ENCODE measurements around the gene SHISAL1.
"Not testable (repeated sequence)": the region's sequence is repeated elsewhere in the genome, so short reads cannot be mapped to it uniquely, and the experiment has no call there.

The SHISAL1 gene

GRCh38 chr22:44243761-44244160, 69.0 kb downstream of the SHISAL1 start:
- H3K4me3 ChIP-seq (ENCODE audit: low read depth in 1 of 2, low read length in 2 of 2): no peak overlapping the region
- H3K4me1 ChIP-seq (ENCODE audit: control insufficient read depth in 1 of 2, insufficient read depth in 2 of 2, low read length in 2 of 2): no peaks in the 10 kb centered on the region
- H3K36me3 ChIP-seq (ENCODE audit: control insufficient read depth in 1 of 2, insufficient read depth in 2 of 2, low read length in 2 of 2): no peaks in the 10 kb centered on the region
- no peaks in the 10 kb centered on the region for H3K9me3 ChIP-seq (ENCODE audit: control insufficient read depth in 1 of 2, low read length in 2 of 2)
- H3K9ac ChIP-seq (ENCODE audit: low read depth in 1 of 2, low read length in 2 of 2): no peak overlapping the region
- H3K27me3 ChIP-seq (ENCODE audit: control insufficient read depth in 1 of 2, insufficient read depth in 2 of 2, low read length in 2 of 2): no peaks in the 10 kb centered on the region
- no peak overlapping the region for H3K27ac ChIP-seq (ENCODE audit: low read depth, low read length)

- Histone ChIP-seq H3K27me3 (ENCODE audit: control insufficient read depth in 1 of 2, insufficient read depth in 2 of 2, low read length in 2 of 2) (no peaks in the 10 kb centered on the region), H3K36me3 (ENCODE audit: control insufficient read depth in 1 of 2, insufficient read depth in 2 of 2, low read length in 2 of 2) (no peaks in the 10 kb centered on the region), H3K27ac (ENCODE audit: low read depth, low read length) (no peak overlapping the region), H3K4me3 (ENCODE audit: low read depth in 1 of 2, low read length in 2 of 2) (no peak overlapping the region), H3K9ac (ENCODE audit: low read depth in 1 of 2, low read length in 2 of 2) (no peak overlapping the region), H3K4me1 (ENCODE audit: control insufficient read depth in 1 of 2, insufficient read depth in 2 of 2, low read length in 2 of 2) (no peaks in the 10 kb centered on the region), H3K9me3 (ENCODE audit: control insufficient read depth in 1 of 2, low read length in 2 of 2) (no peaks in the 10 kb centered on the region)
Observed at GRCh38 chr22:44242946-44243724, 69.6 kb downstream of the SHISAL1 start.

GRCh38 chr22:44241121-44241520, 71.6 kb downstream of the SHISAL1 start:
- not testable (repeated sequence) for H3K9ac ChIP-seq (ENCODE audit: low read depth in 1 of 2, low read length in 2 of 2); H3K36me3 ChIP-seq (ENCODE audit: control insufficient read depth in 1 of 2, insufficient read depth in 2 of 2, low read length in 2 of 2); H3K4me1 ChIP-seq (ENCODE audit: control insufficient read depth in 1 of 2, insufficient read depth in 2 of 2, low read length in 2 of 2); H3K4me3 ChIP-seq (ENCODE audit: low read depth in 1 of 2, low read length in 2 of 2); H3K27ac ChIP-seq (ENCODE audit: low read depth, low read length); H3K27me3 ChIP-seq (ENCODE audit: control insufficient read depth in 1 of 2, insufficient read depth in 2 of 2, low read length in 2 of 2); H3K9me3 ChIP-seq (ENCODE audit: control insufficient read depth in 1 of 2, low read length in 2 of 2)

GRCh38 chr22:44237290-44237689, 75.5 kb downstream of the SHISAL1 start:
- Histone ChIP-seq H3K9me3 (ENCODE audit: control insufficient read depth in 1 of 2, low read length in 2 of 2) (no peaks in the 10 kb centered on the region), H3K36me3 (ENCODE audit: control insufficient read depth in 1 of 2, insufficient read depth in 2 of 2, low read length in 2 of 2) (no peaks in the 10 kb centered on the region), H3K9ac (ENCODE audit: low read depth in 1 of 2, low read length in 2 of 2) (no peak overlapping the region), H3K27me3 (ENCODE audit: control insufficient read depth in 1 of 2, insufficient read depth in 2 of 2, low read length in 2 of 2) (no peaks in the 10 kb centered on the region), H3K4me1 (ENCODE audit: control insufficient read depth in 1 of 2, insufficient read depth in 2 of 2, low read length in 2 of 2) (no peaks in the 10 kb centered on the region), H3K4me3 (ENCODE audit: low read depth in 1 of 2, low read length in 2 of 2) (no peak overlapping the region), H3K27ac (ENCODE audit: low read depth, low read length) (no peak overlapping the region)

GRCh38 chr22:44234372-44234771, 78.4 kb downstream of the SHISAL1 start:
- not testable (repeated sequence) for H3K9me3 ChIP-seq (ENCODE audit: control insufficient read depth in 1 of 2, low read length in 2 of 2); H3K27me3 ChIP-seq (ENCODE audit: control insufficient read depth in 1 of 2, insufficient read depth in 2 of 2, low read length in 2 of 2); H3K27ac ChIP-seq (ENCODE audit: low read depth, low read length); H3K4me3 ChIP-seq (ENCODE audit: low read depth in 1 of 2, low read length in 2 of 2); H3K9ac ChIP-seq (ENCODE audit: low read depth in 1 of 2, low read length in 2 of 2); H3K4me1 ChIP-seq (ENCODE audit: control insufficient read depth in 1 of 2, insufficient read depth in 2 of 2, low read length in 2 of 2); H3K36me3 ChIP-seq (ENCODE audit: control insufficient read depth in 1 of 2, insufficient read depth in 2 of 2, low read length in 2 of 2)

- H3K36me3 ChIP-seq (ENCODE audit: control insufficient read depth in 1 of 2, insufficient read depth in 2 of 2, low read length in 2 of 2): no peaks in the 10 kb centered on the region
- H3K9ac ChIP-seq (ENCODE audit: low read depth in 1 of 2, low read length in 2 of 2): no peak overlapping the region
- no peaks in the 10 kb centered on the region for H3K4me1 ChIP-seq (ENCODE audit: control insufficient read depth in 1 of 2, insufficient read depth in 2 of 2, low read length in 2 of 2)
- H3K27me3 ChIP-seq (ENCODE audit: control insufficient read depth in 1 of 2, insufficient read depth in 2 of 2, low read length in 2 of 2): no peaks in the 10 kb centered on the region
- peaks cover 3 to 7% of the 10 kb centered on the region in 2 donors for H3K9me3 ChIP-seq (ENCODE audit: control insufficient read depth in 1 of 2, low read length in 2 of 2)
- H3K27ac ChIP-seq (ENCODE audit: low read depth, low read length): no peak overlapping the region
- no peak overlapping the region for H3K4me3 ChIP-seq (ENCODE audit: low read depth in 1 of 2, low read length in 2 of 2)
Observed at GRCh38 chr22:44231233-44231632, 81.5 kb downstream of the SHISAL1 start.

GRCh38 chr22:44229809-44230208, 82.9 kb downstream of the SHISAL1 start:
- Histone ChIP-seq H3K9me3 (ENCODE audit: control insufficient read depth in 1 of 2, low read length in 2 of 2) (peaks cover 3 to 7% of the 10 kb centered on the region in 2 donors), H3K27ac (ENCODE audit: low read depth, low read length) (no peak overlapping the region), H3K27me3 (ENCODE audit: control insufficient read depth in 1 of 2, insufficient read depth in 2 of 2, low read length in 2 of 2) (no peaks in the 10 kb centered on the region), H3K4me3 (ENCODE audit: low read depth in 1 of 2, low read length in 2 of 2) (no peak overlapping the region), H3K9ac (ENCODE audit: low read depth in 1 of 2, low read length in 2 of 2) (no peak overlapping the region), H3K36me3 (ENCODE audit: control insufficient read depth in 1 of 2, insufficient read depth in 2 of 2, low read length in 2 of 2) (no peaks in the 10 kb centered on the region), H3K4me1 (ENCODE audit: control insufficient read depth in 1 of 2, insufficient read depth in 2 of 2, low read length in 2 of 2) (no peaks in the 10 kb centered on the region)

- no peak overlapping the region for H3K27ac ChIP-seq (ENCODE audit: low read depth, low read length)
- H3K27me3 ChIP-seq (ENCODE audit: control insufficient read depth in 1 of 2, insufficient read depth in 2 of 2, low read length in 2 of 2): no peaks in the 10 kb centered on the region
- H3K9me3 ChIP-seq (ENCODE audit: control insufficient read depth in 1 of 2, low read length in 2 of 2): peaks cover 3 to 7% of the 10 kb centered on the region in 2 donors
- no peaks in the 10 kb centered on the region for H3K4me1 ChIP-seq (ENCODE audit: control insufficient read depth in 1 of 2, insufficient read depth in 2 of 2, low read length in 2 of 2)
- no peaks in the 10 kb centered on the region for H3K36me3 ChIP-seq (ENCODE audit: control insufficient read depth in 1 of 2, insufficient read depth in 2 of 2, low read length in 2 of 2)
- no peak overlapping the region for H3K9ac ChIP-seq (ENCODE audit: low read depth in 1 of 2, low read length in 2 of 2)
- H3K4me3 ChIP-seq (ENCODE audit: low read depth in 1 of 2, low read length in 2 of 2): no peak overlapping the region
Observed at GRCh38 chr22:44229331-44229730, 83.4 kb downstream of the SHISAL1 start.

GRCh38 chr22:44225812-44226211, 86.9 kb downstream of the SHISAL1 start:
- Histone ChIP-seq H3K27me3 (ENCODE audit: control insufficient read depth in 1 of 2, insufficient read depth in 2 of 2, low read length in 2 of 2) (no peaks in the 10 kb centered on the region), H3K4me1 (ENCODE audit: control insufficient read depth in 1 of 2, insufficient read depth in 2 of 2, low read length in 2 of 2) (no peaks in the 10 kb centered on the region), H3K27ac (ENCODE audit: low read depth, low read length) (no peak overlapping the region), H3K9me3 (ENCODE audit: control insufficient read depth in 1 of 2, low read length in 2 of 2) (peaks cover 3 to 7% of the 10 kb centered on the region in 2 donors), H3K9ac (ENCODE audit: low read depth in 1 of 2, low read length in 2 of 2) (no peak overlapping the region), H3K4me3 (ENCODE audit: low read depth in 1 of 2, low read length in 2 of 2) (no peak overlapping the region), H3K36me3 (ENCODE audit: control insufficient read depth in 1 of 2, insufficient read depth in 2 of 2, low read length in 2 of 2) (no peaks in the 10 kb centered on the region)

- no peaks in the 10 kb centered on the region for H3K4me1 ChIP-seq (ENCODE audit: control insufficient read depth in 1 of 2, insufficient read depth in 2 of 2, low read length in 2 of 2)
Observed at GRCh38 chr22:44225091-44225689, 87.6 kb downstream of the SHISAL1 start.

More at GRCh38 chr22:44225091-44225689, 87.6 kb downstream of the SHISAL1 start:
- H3K27me3 ChIP-seq (ENCODE audit: control insufficient read depth in 1 of 2, insufficient read depth in 2 of 2, low read length in 2 of 2): no peaks in the 10 kb centered on the region
- no peak overlapping the region for H3K27ac ChIP-seq (ENCODE audit: low read depth, low read length)
- H3K9me3 ChIP-seq (ENCODE audit: control insufficient read depth in 1 of 2, low read length in 2 of 2): peaks cover 3 to 7% of the 10 kb centered on the region in 2 donors
- H3K4me3 ChIP-seq (ENCODE audit: low read depth in 1 of 2, low read length in 2 of 2): no peak overlapping the region
- H3K36me3 ChIP-seq (ENCODE audit: control insufficient read depth in 1 of 2, insufficient read depth in 2 of 2, low read length in 2 of 2): no peaks in the 10 kb centered on the region
- H3K9ac ChIP-seq (ENCODE audit: low read depth in 1 of 2, low read length in 2 of 2): no peak overlapping the region

Measured in duodenal mucosa (tissue), 2 donors.